ENCODE results near the gene CTNNA3.
A peak's percentile ranks its signal among the peaks of the same experiment; 100 is the strongest.
"Not testable (repeated sequence)": the region's sequence is repeated elsewhere in the genome, so short reads cannot be mapped to it uniquely, and the experiment has no call there.

CTNNA3 gene

GRCh38 chr10:67696029-67696428, at the start of gene CTNNA3:
Gene CTNNA3, minus strand, starts transcription at chr10:67696195.
- no peak for DNase-seq (ENCODE audit: low read depth)

- DNase-seq (ENCODE audit: low read depth), result no peak
These were observed 39.4 kb upstream of the CTNNA3 start for GRCh38 chr10:67735430-67735829.

- DNase-seq (ENCODE audit: low read depth), result no peak
These were observed 37.5 kb upstream of the CTNNA3 start for GRCh38 chr10:67733511-67733910.

GRCh38 chr10:67725567-67725966, 29.6 kb upstream of the CTNNA3 start:
- no peak for DNase-seq (ENCODE audit: low read depth)

GRCh38 chr10:67723601-67724000, 27.6 kb upstream of the CTNNA3 start:
- no peak for DNase-seq (ENCODE audit: low read depth)

GRCh38 chr10:67722113-67722512, 26.1 kb upstream of the CTNNA3 start:
- DNase-seq (ENCODE audit: low read depth), result no peak

GRCh38 chr10:67716455-67716854, 20.5 kb upstream of the CTNNA3 start:
- DNase-seq (ENCODE audit: low read depth), result not testable (repeated sequence)

- no peak for DNase-seq (ENCODE audit: low read depth)
These were observed 9.9 kb upstream of the CTNNA3 start for GRCh38 chr10:67705921-67706320.

GRCh38 chr10:67699613-67700270, 3.7 kb upstream of the CTNNA3 start:
- not testable (repeated sequence) for DNase-seq (ENCODE audit: low read depth)

- no peak for DNase-seq (ENCODE audit: low read depth)
These were observed 2.2 kb upstream of the CTNNA3 start for GRCh38 chr10:67698164-67698563.

GRCh38 chr10:67697724-67698131, 1.7 kb upstream of the CTNNA3 start:
- peak; percentile 0 for DNase-seq (ENCODE audit: low read depth)

GRCh38 chr10:67696679-67697078, 684 bp upstream of the CTNNA3 start:
- no peak for DNase-seq (ENCODE audit: low read depth)

GRCh38 chr10:67695555-67695954, 440 bp downstream of the CTNNA3 start:
- DNase-seq (ENCODE audit: low read depth), result no peak

- not testable (repeated sequence) for DNase-seq (ENCODE audit: low read depth)
These were observed 4.1 kb downstream of the CTNNA3 start for GRCh38 chr10:67691861-67692260.

GRCh38 chr10:67690540-67690939, 5.5 kb downstream of the CTNNA3 start:
- not testable (repeated sequence) for DNase-seq (ENCODE audit: low read depth)

GRCh38 chr10:67684140-67684539, 11.9 kb downstream of the CTNNA3 start:
- DNase-seq (ENCODE audit: low read depth), result not testable (repeated sequence)

GRCh38 chr10:67678335-67678974, 17.5 kb downstream of the CTNNA3 start:
- no peak for DNase-seq (ENCODE audit: low read depth)

- DNase-seq (ENCODE audit: low read depth), result no peak
These were observed 19.7 kb downstream of the CTNNA3 start for GRCh38 chr10:67676208-67676825.

GRCh38 chr10:67670401-67670800, 25.6 kb downstream of the CTNNA3 start:
- no peak for DNase-seq (ENCODE audit: low read depth)

GRCh38 chr10:67669978-67670377, 26.0 kb downstream of the CTNNA3 start:
- no peak for DNase-seq (ENCODE audit: low read depth)

- DNase-seq (ENCODE audit: low read depth), result no peak
These were observed 27.5 kb downstream of the CTNNA3 start for GRCh38 chr10:67668448-67668847.

GRCh38 chr10:67667035-67667425, 29.0 kb downstream of the CTNNA3 start:
- no peak for DNase-seq (ENCODE audit: low read depth)

GRCh38 chr10:67666416-67667034, 29.5 kb downstream of the CTNNA3 start:
- no peak for DNase-seq (ENCODE audit: low read depth)
